Neural crest cell (in vitro differentiated cells): ENCODE results near the gene AGAP3. TPM values are rescaled to one million over a fixed set of nuclear protein-coding genes. Genes with fewer than 3 reads are reported as not detected.

ENCODE experiments used
- DNase-seq: peaks from one replicate; pipeline ENCODE4 v3.0.0; 2021; ENCODE audit warnings: low read depth, mixed read lengths, low spot score
- H3K27ac Mint-ChIP-seq: one replicate; pipeline ENCODE4 v1.8.0; 2021; ENCODE audit warnings: mild to moderate bottlenecking, mixed read lengths; ENCODE audit not compliant: unreplicated experiment
- H3K27me3 Mint-ChIP-seq: 2 replicates; pipeline ENCODE4 v1.8.0; 2021; ENCODE audit warnings: low read depth, mild to moderate bottlenecking, mixed read lengths
- H3K36me3 Mint-ChIP-seq: 2 replicates; pipeline ENCODE4 v1.8.0; 2021; ENCODE audit warnings: low read depth, mild to moderate bottlenecking, mixed read lengths
- H3K4me1 Mint-ChIP-seq: 2 replicates; pipeline ENCODE4 v1.8.0; 2021; ENCODE audit warnings: mixed read lengths
- H3K4me3 Mint-ChIP-seq: one replicate; pipeline ENCODE4 v1.8.0; 2021; ENCODE audit warnings: mild to moderate bottlenecking, mixed read lengths
- H3K9me3 Mint-ChIP-seq: 2 replicates; pipeline ENCODE4 v1.8.0; 2021; ENCODE audit warnings: mixed read lengths
- total RNA-seq: library from RNA; stranded (reverse); gene quantifications from 2 replicates; pipeline ENCODE4 v1.2.1, GENCODE V29; 2021
- TF ChIP-seq, protein P1 (sequence below): fragments of 200-600 bp; sonication (generic); conservative IDR thresholded peaks from 2 replicates; pipeline ENCODE4 v1.5.0; 2021; ENCODE audit warnings: antibody characterized with exemption, mild to moderate bottlenecking

AGAP3 gene
- total RNA-seq, 1 donor from 2014 or later = 139 TPM

DNA sequence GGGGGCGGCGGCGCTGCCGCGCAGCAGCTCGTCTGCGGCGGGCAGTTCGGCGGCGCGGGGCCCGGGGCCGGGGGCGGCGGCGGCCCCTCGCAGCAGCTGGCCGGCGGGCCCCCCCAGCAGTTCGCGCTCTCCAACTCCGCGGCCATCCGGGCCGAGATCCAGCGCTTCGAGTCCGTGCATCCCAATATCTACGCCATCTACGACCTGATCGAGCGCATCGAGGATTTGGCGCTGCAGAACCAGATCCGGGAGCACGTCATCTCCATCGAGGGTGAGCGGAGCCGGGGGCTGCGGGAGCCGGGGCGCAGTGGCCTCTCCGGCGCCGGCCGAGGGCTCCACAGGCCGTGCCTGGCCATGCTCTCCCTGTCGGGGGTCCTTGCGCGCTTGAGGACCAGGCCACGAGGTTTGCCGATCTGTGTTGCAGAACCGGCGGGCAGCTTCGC lies 548 bp downstream of the AGAP3 start:
- Mint-ChIP-seq H3K4me3 (peak overlapping the region; percentile 93), H3K27ac (peak overlapping the region; percentile 92), H3K27me3 (peaks cover 3% of the 10 kb centered on the region), H3K36me3 (no peaks in the 10 kb centered on the region), H3K4me1 (peaks cover 43% of the 10 kb centered on the region), H3K9me3 (no peaks in the 10 kb centered on the region)
- TF ChIP-seq, protein P1, sequence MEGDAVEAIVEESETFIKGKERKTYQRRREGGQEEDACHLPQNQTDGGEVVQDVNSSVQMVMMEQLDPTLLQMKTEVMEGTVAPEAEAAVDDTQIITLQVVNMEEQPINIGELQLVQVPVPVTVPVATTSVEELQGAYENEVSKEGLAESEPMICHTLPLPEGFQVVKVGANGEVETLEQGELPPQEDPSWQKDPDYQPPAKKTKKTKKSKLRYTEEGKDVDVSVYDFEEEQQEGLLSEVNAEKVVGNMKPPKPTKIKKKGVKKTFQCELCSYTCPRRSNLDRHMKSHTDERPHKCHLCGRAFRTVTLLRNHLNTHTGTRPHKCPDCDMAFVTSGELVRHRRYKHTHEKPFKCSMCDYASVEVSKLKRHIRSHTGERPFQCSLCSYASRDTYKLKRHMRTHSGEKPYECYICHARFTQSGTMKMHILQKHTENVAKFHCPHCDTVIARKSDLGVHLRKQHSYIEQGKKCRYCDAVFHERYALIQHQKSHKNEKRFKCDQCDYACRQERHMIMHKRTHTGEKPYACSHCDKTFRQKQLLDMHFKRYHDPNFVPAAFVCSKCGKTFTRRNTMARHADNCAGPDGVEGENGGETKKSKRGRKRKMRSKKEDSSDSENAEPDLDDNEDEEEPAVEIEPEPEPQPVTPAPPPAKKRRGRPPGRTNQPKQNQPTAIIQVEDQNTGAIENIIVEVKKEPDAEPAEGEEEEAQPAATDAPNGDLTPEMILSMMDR = no peak
- peak; percentile 31 for DNase-seq

DNA sequence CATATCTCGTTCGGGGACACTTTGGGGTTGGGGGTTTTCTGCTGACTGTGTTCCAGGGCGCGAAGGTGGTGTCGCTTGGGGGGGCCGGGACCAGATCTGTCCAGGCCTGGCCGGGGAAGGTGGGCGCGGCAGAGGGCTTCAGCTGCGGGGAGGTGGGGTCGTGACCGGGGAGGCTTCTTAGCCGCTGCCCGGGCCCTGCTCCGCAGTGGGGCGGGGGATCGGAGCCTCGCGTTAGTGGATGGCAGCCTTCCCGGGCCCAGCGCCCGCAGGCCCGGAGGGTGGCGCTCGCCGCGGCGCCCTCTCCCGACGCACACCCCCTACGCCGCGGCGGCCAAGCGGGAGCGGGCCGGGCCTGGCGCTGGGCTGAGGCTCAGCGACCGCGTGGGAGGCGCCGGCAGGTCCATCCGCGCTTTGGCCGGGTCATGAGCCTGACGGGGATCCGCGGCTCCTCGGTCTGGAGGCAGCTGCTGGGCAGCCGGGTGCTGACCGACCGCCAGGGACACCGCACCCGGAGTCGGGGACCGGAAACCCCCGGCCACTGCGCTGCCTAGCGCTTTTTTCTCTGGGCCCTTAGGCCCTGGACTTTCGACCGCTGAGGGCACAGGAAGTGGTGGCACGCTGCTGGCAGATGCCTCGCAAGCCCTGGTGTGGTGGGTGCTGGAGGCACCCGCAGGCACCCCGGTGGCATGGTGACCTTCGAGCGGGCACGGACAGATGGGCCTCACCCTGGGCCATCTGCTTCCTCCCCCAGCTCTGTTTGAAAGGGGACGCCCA lies 1.2 kb downstream of the AGAP3 start:
- no peaks in the 10 kb centered on the region for H3K9me3 Mint-ChIP-seq
- H3K4me1 Mint-ChIP-seq = peaks cover 43% of the 10 kb centered on the region
- DNase-seq = no peak
- peaks cover 3% of the 10 kb centered on the region for H3K27me3 Mint-ChIP-seq
- H3K36me3 Mint-ChIP-seq = no peaks in the 10 kb centered on the region
- TF ChIP-seq, protein P1 = peak; percentile 41
- peak overlapping the region; percentile 93 for H3K4me3 Mint-ChIP-seq
- H3K27ac Mint-ChIP-seq = peak overlapping the region; percentile 92

DNA sequence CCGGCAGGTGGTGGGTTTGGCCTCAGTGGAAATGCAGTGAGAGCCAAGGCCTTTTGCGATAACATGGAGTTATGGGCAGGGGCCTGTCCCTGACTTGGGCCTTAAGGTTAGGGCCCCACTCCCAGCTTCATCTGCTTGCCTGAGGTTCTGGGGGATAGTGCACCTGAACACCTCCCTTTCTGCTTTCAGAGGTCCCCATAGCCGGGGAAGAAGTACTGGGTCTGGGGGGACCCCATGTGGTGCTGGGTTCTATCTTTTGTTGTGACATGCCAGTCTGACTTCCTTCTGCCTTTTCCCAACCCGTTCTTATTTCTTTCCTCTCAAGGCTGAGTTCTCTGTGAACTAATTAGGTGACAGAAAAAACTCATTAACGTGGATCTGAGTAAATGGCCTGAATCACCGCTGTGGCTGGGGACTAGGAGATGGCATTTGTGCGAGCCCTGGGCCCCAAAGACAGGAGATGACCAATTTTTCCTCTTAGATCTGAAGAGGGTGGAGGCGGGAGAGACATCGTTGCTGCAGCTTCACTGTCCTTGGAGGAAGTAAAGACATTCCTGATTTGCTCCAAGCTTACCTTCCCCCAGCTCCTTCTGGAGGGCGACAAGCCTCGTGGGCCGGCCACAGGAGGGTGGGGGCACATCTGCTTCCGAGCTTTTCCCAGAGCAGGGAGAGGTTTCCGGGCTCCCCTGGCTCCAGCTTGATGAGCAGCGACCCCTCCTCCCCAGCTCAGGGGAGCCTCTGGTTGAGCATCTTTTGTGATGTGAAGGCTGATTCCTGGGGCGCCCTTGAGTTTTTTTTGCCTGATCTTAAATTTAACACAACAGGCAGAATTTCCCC lies 2.0 kb downstream of the AGAP3 start:
- Mint-ChIP-seq H3K9me3 (no peaks in the 10 kb centered on the region), H3K4me3 (peak overlapping the region; percentile 92), H3K36me3 (no peaks in the 10 kb centered on the region), H3K27ac (no peak overlapping the region), H3K4me1 (peaks cover 38% of the 10 kb centered on the region), H3K27me3 (peaks cover 3% of the 10 kb centered on the region)
- TF ChIP-seq, protein P1 = no peak
- DNase-seq = no peak

DNA sequence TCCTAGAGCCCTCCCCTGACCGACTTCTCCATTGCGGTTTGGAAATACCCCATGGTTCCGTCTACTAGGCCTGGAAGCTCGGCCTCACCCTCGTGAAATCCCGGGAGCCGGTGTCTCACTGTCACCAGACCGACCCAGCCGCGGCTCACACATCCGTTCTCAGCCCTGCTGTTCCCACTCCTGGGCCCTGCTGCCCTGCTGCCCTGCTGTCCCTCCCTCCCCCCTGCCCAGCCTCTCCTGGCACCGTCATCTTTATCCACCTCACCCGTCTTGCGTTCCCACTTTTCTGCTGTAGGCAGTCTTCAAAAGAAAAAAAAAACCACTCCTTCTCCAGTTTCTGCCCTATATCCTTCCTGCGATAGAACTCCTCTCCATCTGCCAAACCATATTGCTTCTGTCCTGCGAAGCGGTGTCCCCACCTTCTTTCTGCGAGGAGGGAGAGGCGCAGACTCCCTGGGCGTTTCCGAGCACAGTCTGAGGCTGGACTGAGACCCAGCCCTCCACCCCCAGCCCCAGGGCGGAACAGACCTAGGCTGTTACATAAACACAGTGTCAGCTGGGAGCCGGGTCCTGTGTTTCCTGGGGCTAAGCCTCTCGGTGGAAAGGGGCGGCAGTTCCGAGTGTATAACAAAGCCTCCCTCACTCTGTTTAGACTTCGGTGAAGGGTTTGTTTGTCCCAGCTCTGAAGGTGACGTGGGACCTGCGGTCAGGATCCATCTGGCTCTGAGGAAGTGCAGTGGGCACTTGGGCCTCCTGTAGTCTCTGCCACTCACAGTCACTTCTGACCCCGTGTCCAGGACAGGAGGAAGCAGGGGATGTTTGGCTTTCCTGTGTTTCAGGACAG lies 2.8 kb downstream of the AGAP3 start:
- H3K27me3 Mint-ChIP-seq = peaks cover 3% of the 10 kb centered on the region
- no peaks in the 10 kb centered on the region for H3K9me3 Mint-ChIP-seq
- H3K4me3 Mint-ChIP-seq = peak overlapping the region; percentile 92
- no peak for DNase-seq
- H3K4me1 Mint-ChIP-seq = peaks cover 38% of the 10 kb centered on the region
- TF ChIP-seq, protein P1 = no peak
- H3K36me3 Mint-ChIP-seq = no peaks in the 10 kb centered on the region
- peak overlapping the region; percentile 95 for H3K27ac Mint-ChIP-seq
